B cell (primary cell): Measurements from ENCODE around the gene CES1. TPM values are rescaled to one million over a fixed set of nuclear protein-coding genes. Genes with fewer than 3 reads are reported as not detected.
"Not testable (repeated sequence)": the region's sequence is repeated elsewhere in the genome, so short reads cannot be mapped to it uniquely, and the experiment has no call there.

Experiments
- ATAC-seq: fragments of 200-7000 bp; cut with Tn5 transposase; one replicate; pipeline ENCODE4 v1.10.0; 2021; ENCODE audit warnings: low read depth, mild to moderate bottlenecking, moderate number of reproducible peaks, moderate library complexity
- CTCF ChIA-PET: fragments of 350-600 bp; sonication (Branson Sonifier 250); formaldehyde crosslinking; loops from one replicate; lab custom pipeline; 2021; ENCODE audit warnings: antibody characterized with exemption, inconsistent platforms; lab: Charles Lee
- POLR2A ChIA-PET: fragments of 350-600 bp; sonication (Branson Sonifier 250); formaldehyde crosslinking; loops from one replicate; lab custom pipeline; 2021; ENCODE audit warnings: antibody characterized with exemption; lab: Charles Lee
- DNase-seq: peaks from one replicate; pipeline ENCODE4 v3.0.0; 2013
- H2AFZ ChIP-seq: 2 replicates; pipeline ENCODE4 v1.6.1; 2012; ENCODE audit warnings: mild to moderate bottlenecking, low read depth, low read length; ENCODE audit not compliant: insufficient read depth, poor library complexity, severe bottlenecking
- H3K27ac ChIP-seq, 2 donors: 1 replicate in 1 of 2; 2 replicates in 1 of 2; pipeline ENCODE4 v1.5.1; 2012 to 2013; ENCODE audit warnings: low read length in 2 of 2, mild to moderate bottlenecking in 2 of 2, moderate library complexity in 1 of 2
- H3K27me3 ChIP-seq, 4 experiments: fragments of 200-600 bp in 1 of 4; sonication (generic) in 1 of 4; replicated peaks in 1 of 4; 1 replicate in 2 of 4; 2 replicates in 2 of 4; pipeline versions ENCODE4 v1.6.1 to v1.7.0; 2013 to 2016; ENCODE audit warnings: low read length in 3 of 4, mild to moderate bottlenecking in 2 of 4, mixed read lengths in 1 of 4, moderate library complexity in 1 of 4; ENCODE audit not compliant: insufficient read depth in 4 of 4, control insufficient read depth in 3 of 4; ENCODE audit errors: control extremely low read depth in 1 of 4
- H3K36me3 ChIP-seq, 2 experiments: replicated peaks in 1 of 2; 1 replicate in 1 of 2; 2 replicates in 1 of 2; pipeline versions ENCODE4 v1.6.1 to v1.7.1; 2013; ENCODE audit warnings: low read length in 1 of 2; ENCODE audit not compliant: insufficient read depth in 2 of 2, control insufficient read depth in 1 of 2; ENCODE audit errors: control extremely low read depth in 1 of 2, extremely low read depth in 1 of 2
- H3K4me1 ChIP-seq, 2 donors: fragments of 200-600 bp in 1 of 2; sonication (generic) in 1 of 2; 1 replicate in 1 of 2; 2 replicates in 1 of 2; pipeline versions ENCODE4 v1.5.1 to v1.6.1; 2013 to 2017; ENCODE audit warnings: low read length in 2 of 2; ENCODE audit not compliant: control insufficient read depth in 2 of 2, insufficient read depth in 2 of 2
- H3K4me2 ChIP-seq: replicated peaks from 2 replicates; pipeline ENCODE3; 2012; ENCODE audit warnings: mild to moderate bottlenecking, low read depth, low read length; ENCODE audit not compliant: poor library complexity, severe bottlenecking
- H3K4me3 ChIP-seq, 5 experiments: fragments of 200-600 bp in 1 of 5; sonication (generic) in 1 of 5; 1 replicate in 3 of 5; 2 replicates in 2 of 5; pipeline versions ENCODE4 v1.5.1 to v1.7.0; 2011 to 2016; ENCODE audit warnings: low read length in 4 of 5, mild to moderate bottlenecking in 4 of 5, low read depth in 2 of 5, control low read depth in 1 of 5, moderate library complexity in 1 of 5; ENCODE audit not compliant: insufficient read depth in 1 of 5; ENCODE audit errors: control extremely low read depth in 1 of 5, extremely low read depth in 1 of 5
- H3K79me2 ChIP-seq: fragments of 200-600 bp; sonication (generic); one replicate; pipeline ENCODE4 v1.6.0; 2016; ENCODE audit warnings: low read length; ENCODE audit not compliant: control insufficient read depth, insufficient read depth
- H3K9ac ChIP-seq: fragments of 200-600 bp; sonication (generic); 2 replicates; pipeline ENCODE4 v1.6.1; 2017; ENCODE audit warnings: mild to moderate bottlenecking, low read length, moderate library complexity
- H3K9me3 ChIP-seq, 3 donors: one replicate each; pipeline versions ENCODE4 v1.6.1 to v1.7.1; 2013; ENCODE audit warnings: low read length in 2 of 3; ENCODE audit not compliant: control insufficient read depth in 2 of 3, insufficient read depth in 1 of 3; ENCODE audit errors: control extremely low read depth in 1 of 3
- H4K20me1 ChIP-seq: 2 replicates; pipeline ENCODE4 v1.6.0; 2012; ENCODE audit warnings: mild to moderate bottlenecking, low read length; ENCODE audit not compliant: insufficient read depth, control insufficient read depth, poor library complexity, severe bottlenecking
- H3K27ac Mint-ChIP-seq: one replicate; pipeline ENCODE4 v1.8.0; 2021; ENCODE audit warnings: mixed read lengths
- H3K27me3 Mint-ChIP-seq: one replicate; pipeline ENCODE4 v1.8.0; 2021; ENCODE audit warnings: mixed read lengths
- H3K4me1 Mint-ChIP-seq: one replicate; pipeline ENCODE4 v1.8.0; 2021; ENCODE audit warnings: mixed read lengths
- H3K4me3 Mint-ChIP-seq: one replicate; pipeline ENCODE4 v1.8.0; 2021; ENCODE audit warnings: mixed read lengths
- H3K9me3 Mint-ChIP-seq: one replicate; pipeline ENCODE4 v1.8.0; 2022; ENCODE audit warnings: mixed read lengths; ENCODE audit not compliant: insufficient read depth
- WGBS: methylation state at CpG from one replicate; pipeline ENCODE4 v1.1.5; 2013; ENCODE audit warnings: missing lambda C conversion rate; ENCODE audit not compliant: insufficient coverage; 5-methylcytosine and 5-hydroxymethylcytosine counted together
- intact Hi-C: fragments of 100-400 bp; cut with micrococcal nuclease; formaldehyde crosslinking; loops from one replicate; pipeline ENCODE4 v1.10.0; 2022
- polyA plus RNA-seq: library from polyadenylated mRNA; depleted of rRNA; stranded (reverse); fragments of >200 nt; gene quantifications from 2 replicates; pipeline ENCODE4 v1.2.3, GENCODE V29; 2012
- total RNA-seq, 2 donors: library from RNA; stranded (reverse); fragments of 120-200 nt in 1 of 2; gene quantifications; 1 replicate in 1 of 2; 2 replicates in 1 of 2; pipeline versions ENCODE4 v1.2.3 to v1.2.4, GENCODE V29; 2013 to 2022

CES1 gene
- total and polyA plus RNA-seq, 2 donors (not counting 1 experiment from before 2014, with no cell fraction given): 0.37 to 1.2 TPM

- H3K9me3 ChIP-seq, POLR2A ChIA-PET, H4K20me1 ChIP-seq, H3K4me3 Mint-ChIP-seq, H3K27ac Mint-ChIP-seq, intact Hi-C loops, H3K4me1 Mint-ChIP-seq, H3K4me3 ChIP-seq, H3K79me2 ChIP-seq, ATAC-seq, H3K27me3 Mint-ChIP-seq, DNase-seq, H3K27ac ChIP-seq, H3K4me2 ChIP-seq, CTCF ChIA-PET, H2AFZ ChIP-seq, H3K36me3 ChIP-seq, H3K4me1 ChIP-seq, H3K27me3 ChIP-seq, H3K9me3 Mint-ChIP-seq, H3K9ac ChIP-seq: not testable (repeated sequence)
- no CpG with 5 or more reads among the region's 6 CpGs for WGBS
These were observed 50.2 kb downstream of the CES1 start for GRCh38 chr16:55782793-55783091.

- H3K4me1 ChIP-seq, H3K79me2 ChIP-seq, H3K4me3 ChIP-seq, POLR2A ChIA-PET, CTCF ChIA-PET, H3K9ac ChIP-seq, H3K27ac Mint-ChIP-seq, H3K9me3 ChIP-seq, H2AFZ ChIP-seq, H4K20me1 ChIP-seq, H3K4me1 Mint-ChIP-seq, H3K27ac ChIP-seq, DNase-seq, H3K9me3 Mint-ChIP-seq, intact Hi-C loops, H3K27me3 Mint-ChIP-seq, H3K27me3 ChIP-seq, H3K4me2 ChIP-seq, ATAC-seq, H3K36me3 ChIP-seq, H3K4me3 Mint-ChIP-seq: not testable (repeated sequence)
- no CpG with 5 or more reads among the region's 6 CpGs for WGBS
These were observed 50.7 kb downstream of the CES1 start for GRCh38 chr16:55782091-55782792.

DNA sequence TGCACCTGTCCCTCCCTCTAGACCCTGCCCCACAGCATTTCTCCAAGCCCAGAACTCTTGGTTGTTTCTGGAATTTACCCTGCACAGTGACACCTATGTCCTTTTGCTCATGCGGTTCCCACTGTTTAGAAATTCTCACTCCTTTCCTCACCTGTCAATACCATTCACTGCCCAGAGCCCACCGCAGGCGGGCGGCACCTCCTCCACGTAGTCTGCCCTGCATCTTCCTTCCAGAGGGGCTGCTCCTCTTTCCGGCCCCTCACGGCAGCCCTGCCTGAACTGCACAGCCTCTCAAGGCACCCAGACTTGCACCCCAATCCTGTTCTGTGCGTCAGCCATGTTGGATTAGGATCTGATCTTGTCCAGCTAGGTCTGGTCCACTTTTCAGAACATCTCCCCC is 51.4 kb downstream of the CES1 start:
- not testable (repeated sequence) for H3K27ac ChIP-seq, H3K27ac Mint-ChIP-seq
- 94% methylated on average over 8 of the region's 8 CpGs for WGBS

GRCh38 chr16:55780095-55780407 is 52.8 kb downstream of the CES1 start:
- H3K27ac Mint-ChIP-seq, H3K79me2 ChIP-seq, POLR2A ChIA-PET, H3K4me3 ChIP-seq, H3K4me1 Mint-ChIP-seq, H3K27me3 Mint-ChIP-seq, intact Hi-C loops, H3K4me3 Mint-ChIP-seq, H3K9me3 Mint-ChIP-seq, CTCF ChIA-PET, H3K4me2 ChIP-seq, H3K27ac ChIP-seq, H3K9me3 ChIP-seq, H4K20me1 ChIP-seq, H3K4me1 ChIP-seq, H3K9ac ChIP-seq, H2AFZ ChIP-seq, H3K36me3 ChIP-seq, DNase-seq, H3K27me3 ChIP-seq, ATAC-seq: not testable (repeated sequence)
- WGBS: 14% methylated on average over 1 of the region's 4 CpGs

More for the DNA sequence above, 51.4 kb downstream of the CES1 start:
- H3K9me3 ChIP-seq, H3K4me1 ChIP-seq, DNase-seq, H3K27me3 Mint-ChIP-seq, H2AFZ ChIP-seq, H3K4me2 ChIP-seq, H4K20me1 ChIP-seq, intact Hi-C loops, H3K4me3 Mint-ChIP-seq, H3K4me3 ChIP-seq, H3K36me3 ChIP-seq, POLR2A ChIA-PET, H3K9me3 Mint-ChIP-seq, H3K79me2 ChIP-seq, H3K27me3 ChIP-seq, ATAC-seq, H3K4me1 Mint-ChIP-seq, H3K9ac ChIP-seq, CTCF ChIA-PET: not testable (repeated sequence)
